ENCODE data around the gene ST6GALNAC6. TPM values are rescaled to one million over a fixed set of nuclear protein-coding genes. Genes with fewer than 3 reads are reported as not detected.
"Not testable (repeated sequence)": the region's sequence is repeated elsewhere in the genome, so short reads cannot be mapped to it uniquely, and the experiment has no call there.

Gene ST6GALNAC6
- polyA plus RNA-seq, 5 donors: 37.8 to 62.9 (median 47.2) TPM

DNA sequence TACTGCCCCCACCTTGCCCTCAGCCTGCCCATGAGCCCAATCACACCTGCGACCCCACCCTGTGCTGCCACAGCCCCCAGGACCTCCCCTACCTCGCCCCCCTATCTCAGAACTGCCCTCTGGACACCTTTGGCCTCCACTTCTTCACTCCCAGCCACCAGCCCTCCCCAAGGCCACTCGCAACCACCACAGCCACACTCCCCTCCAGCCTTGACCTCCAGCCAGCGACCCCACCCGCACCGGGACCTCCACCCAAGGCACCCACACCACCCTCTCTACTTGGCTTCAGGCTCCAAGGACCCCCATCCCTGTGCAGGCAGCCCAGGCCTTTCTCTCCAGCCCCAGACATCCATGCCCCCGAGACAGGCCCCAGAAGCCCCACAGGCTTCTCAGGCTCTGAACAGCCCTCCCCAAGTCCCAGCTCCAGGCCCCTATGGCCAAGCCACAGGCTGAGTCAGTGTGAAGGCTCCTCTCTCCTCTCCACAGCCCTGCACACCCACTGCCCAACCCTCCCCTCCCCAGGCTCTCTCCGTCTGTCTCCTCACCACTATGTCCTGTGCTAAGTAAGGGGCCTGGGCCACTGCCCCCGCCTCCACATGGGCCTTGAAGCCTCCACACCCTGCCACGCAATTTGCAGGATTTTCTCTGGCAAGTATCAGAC, 24.0 kb downstream of the ST6GALNAC6 start:
- DNase-seq: no peak

DNA sequence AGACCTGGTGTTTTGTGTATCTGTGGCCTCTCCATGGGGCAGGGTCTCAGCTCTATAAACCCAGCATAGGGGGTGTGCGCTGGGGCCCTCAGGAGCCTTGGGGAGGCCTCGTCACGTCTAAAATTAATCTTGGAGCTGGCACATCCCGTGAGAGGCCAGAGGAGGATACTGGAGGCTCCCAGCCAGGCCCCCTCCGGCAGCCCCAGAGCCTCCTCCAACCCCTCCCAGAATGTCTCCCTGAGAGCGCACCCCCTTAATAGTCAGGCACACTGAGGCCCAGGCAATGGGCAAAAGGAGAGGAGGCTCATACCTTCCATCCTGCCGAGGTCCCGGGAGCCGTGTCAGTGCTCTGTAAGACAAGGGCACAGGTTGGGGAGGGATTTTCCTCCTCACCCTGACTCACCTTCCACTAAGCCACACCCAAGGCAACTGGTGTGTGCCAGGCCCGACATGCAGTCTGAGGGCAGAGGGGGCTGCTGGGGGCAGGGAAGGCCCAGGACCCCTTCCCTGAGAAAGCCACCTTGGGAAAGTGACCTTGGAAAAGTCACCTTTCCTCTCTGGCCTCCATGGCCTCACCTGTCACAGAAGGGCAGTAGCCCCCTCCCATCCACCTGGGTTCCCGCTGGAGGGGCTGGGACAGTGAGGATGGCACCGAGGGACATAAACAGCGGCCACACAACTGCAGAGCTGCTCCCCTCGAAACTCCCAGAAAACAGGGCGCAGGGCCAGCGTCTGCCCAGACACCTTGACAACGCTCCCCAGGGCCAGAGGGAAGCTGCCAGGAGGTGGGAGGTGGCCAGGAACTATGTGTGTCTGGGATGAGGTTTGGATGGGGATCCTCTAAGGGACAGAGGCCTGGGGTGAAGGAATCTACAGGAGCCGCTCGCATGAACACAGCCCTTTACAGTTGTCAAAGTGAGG, 24.8 kb downstream of the ST6GALNAC6 start:
- no peak for DNase-seq

DNA sequence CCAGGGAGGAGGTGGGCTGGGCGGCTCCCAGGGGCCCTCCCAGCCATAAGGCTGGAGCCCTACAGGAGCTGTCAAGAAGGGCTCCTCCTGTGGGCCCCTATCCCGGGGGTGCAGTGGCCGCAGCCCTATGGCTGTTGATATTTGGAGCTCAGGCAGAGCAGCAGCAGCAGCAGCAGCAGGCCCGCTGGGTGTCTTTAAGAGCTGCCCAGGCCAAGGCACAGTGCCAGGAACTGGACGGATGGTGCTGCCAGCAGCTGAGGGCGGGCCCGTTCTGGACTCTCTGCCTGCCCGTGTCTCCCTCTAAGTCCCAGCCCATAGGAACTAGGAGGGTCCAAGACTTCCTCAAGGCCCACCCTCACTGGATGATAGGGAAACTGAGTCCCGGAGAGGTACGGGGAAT, 25.5 kb downstream of the ST6GALNAC6 start:
- no peak for DNase-seq

DNA sequence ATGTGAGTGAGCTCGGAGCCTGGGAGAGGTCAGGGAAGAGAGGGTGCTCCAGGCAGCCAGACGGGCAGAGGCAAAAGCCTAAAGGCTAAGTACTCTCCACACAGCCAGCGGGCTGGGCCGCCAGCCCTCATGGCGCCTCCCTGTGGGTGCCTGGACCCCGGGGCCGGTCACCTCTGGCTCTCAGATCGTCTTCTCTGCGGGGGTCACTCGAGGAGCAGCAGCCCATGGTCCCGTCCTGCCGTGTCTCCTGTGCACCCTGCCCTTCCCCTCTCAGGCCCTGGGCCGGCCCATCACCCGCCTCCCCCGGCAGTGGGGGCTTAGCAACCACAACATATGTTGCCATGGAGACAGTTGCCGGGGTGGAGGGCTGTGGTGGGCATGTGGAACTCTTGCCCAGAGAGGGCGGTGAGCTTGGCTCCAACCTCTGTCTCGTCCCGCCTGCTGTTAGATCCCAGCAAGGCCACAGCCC, 26.1 kb downstream of the ST6GALNAC6 start:
- DNase-seq: no peak

DNA sequence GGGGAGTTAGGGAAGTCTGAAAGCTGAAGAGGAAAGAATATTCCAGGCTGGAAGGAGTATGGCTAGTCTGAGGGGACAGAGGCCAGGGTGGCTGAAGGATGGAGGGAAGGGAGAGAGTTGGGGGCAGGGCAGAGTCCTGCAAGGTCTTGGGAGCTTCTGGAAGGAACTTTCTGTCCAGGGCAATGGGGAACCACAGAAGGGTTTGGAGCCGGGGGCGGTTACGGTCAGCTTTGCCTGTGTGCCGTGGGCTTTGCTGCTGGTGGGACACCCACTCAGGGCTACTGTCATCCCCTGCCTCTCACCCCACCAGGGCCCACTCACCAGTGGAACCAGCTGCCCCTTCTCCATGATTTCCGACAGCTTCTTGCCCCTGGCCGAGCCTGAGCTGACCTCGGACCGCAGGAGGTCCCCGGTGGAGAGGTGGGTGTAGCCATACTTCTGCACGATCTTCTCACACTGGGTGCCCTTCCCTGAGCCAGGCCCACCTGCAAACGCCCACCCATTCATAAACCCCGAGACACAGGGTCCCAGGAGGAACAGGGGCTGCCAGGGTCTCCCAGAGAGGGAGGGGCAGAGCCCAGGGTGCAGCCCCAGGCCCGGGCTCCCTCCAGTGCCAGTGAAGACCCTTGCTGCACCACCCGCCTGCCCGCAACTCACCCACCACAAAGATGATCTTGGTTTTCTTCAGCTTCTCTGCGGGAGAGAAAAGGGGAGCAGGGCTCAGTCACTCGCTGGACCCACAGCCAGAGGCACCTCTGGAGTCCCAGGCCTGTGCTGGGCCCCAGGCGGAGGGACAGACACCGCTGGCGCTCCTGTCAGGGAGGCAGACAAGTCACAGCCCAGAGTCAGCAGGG, 26.8 kb downstream of the ST6GALNAC6 start:
- DNase-seq: no peak

DNA sequence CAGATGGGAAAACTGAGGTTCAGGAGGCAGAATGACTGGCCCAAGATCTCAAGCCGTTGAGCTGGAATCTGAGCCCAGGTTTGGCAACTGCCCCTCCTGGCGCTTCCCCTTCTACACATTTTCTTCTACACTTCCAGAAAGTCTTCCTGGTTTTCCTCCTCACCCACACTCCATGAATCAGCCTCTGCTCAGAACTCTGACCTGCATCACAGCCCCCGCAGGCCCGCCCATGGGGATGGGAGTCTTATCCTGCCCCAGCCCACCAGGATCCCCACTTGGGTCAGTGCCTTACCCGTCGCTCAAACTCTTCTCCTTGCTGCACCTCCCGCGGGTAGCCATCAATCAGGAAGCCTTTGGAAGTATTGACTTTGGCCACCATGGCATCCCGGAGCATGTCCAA, 27.9 kb downstream of the ST6GALNAC6 start:
- DNase-seq: no peak

DNA sequence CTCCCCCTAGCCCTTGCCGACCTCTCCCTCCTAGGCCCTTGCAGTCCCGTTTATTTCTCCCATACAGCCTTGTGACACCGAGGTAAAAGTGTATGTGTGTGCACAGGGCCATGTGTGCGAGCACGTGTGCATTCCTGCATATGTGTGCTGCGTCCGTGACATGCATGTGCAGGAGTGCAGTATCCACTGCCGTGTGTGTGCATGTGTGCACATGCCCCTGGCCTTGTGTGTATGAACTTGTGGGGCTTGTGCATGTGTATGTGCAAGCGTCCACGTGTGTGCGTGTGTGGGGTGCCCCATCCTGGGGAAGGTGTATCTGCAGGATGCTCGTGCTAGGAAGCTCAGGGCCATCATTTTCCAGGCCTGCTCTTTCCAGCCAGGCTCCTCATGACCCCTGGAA, 28.5 kb downstream of the ST6GALNAC6 start:
- no peak for DNase-seq

DNA sequence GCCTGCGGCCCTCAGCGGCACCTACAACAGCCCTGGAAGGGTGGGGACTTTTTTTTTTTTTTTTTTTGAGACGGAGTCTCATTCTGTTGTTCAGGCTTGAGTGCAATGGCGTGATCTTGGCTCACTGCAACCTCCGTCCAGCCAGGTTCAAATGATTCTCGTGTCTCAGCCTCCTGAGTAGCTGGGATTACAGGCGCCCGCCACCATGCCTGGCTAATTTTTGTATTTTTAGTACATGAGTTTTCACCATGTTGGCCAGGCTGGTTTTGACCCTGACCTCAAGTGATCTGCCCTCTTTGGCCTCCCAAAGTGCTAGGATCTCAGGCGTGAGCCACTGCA, 29.3 kb downstream of the ST6GALNAC6 start:
- not testable (repeated sequence) for DNase-seq

DNA sequence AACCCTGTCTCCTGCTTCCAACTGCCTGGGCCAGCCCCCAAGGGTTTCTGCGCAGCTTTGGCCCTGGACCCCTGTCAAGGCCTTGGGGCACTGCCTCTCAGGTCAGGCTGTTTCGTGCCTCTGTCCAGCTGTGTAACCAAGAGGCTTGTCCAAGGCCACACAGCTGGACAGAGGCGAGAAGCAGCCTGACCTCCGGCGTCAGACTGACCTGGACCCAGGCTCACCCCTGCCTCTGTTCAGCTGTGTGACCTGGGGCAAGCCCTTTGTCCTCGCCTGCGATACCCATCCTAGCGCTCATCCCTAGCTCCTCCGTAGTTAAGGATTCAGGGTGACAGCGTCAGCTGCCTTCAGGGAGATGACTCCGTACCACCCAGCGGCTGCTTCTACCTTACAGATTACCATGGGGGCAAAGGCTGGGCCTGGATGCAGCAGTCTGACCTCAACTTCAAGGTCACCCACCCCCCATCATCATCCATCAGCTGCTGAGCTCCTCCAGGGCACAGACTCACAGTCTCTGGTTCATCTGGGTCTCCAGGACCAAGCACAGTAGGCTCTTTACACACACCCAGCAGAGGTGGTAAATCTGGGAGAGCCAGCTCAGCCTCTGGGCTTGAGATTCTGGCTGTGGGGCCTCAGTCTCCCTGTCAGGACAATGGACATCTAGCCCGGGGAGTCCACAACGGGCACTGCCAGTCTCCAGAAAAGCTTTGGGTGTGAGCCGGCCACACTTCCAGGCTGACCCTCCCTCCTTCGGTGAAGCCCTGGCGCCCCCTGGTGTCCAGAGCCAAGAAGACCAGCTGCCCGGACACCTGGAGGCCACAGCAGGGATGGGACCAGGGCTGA, 29.9 kb downstream of the ST6GALNAC6 start:
- DNase-seq: peak; percentile 67 to 74

DNA sequence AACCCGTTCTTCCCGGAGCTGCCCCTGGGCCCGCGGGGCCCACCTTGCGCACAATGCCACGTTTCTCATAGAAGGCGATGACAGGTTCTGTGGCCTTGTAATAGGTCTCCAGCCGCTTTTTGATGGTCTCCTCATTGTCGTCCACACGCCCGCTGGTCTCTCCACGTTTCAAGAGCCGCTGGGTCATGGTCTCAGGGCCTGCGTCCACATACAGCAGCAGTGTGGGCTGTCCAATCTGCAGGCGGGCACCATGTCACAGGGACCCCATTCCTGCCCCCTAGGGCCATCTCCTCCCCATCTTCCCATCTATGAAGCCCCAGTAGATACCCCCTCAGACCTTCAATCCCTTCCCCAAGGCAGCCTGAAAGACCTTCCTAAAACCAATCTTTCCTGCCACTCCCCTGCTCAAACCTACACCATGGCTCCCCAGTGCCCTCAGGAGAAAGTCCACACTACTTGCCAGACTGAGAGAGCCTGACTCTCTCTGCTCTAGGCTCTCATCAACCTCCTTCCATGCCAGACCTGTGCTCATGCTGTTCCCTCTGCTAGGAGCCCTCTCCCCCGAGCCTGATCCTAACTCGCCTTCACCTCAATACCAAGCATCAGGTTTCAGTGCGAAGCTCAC, 31.0 kb downstream of the ST6GALNAC6 start:
- no peak for DNase-seq

DNA sequence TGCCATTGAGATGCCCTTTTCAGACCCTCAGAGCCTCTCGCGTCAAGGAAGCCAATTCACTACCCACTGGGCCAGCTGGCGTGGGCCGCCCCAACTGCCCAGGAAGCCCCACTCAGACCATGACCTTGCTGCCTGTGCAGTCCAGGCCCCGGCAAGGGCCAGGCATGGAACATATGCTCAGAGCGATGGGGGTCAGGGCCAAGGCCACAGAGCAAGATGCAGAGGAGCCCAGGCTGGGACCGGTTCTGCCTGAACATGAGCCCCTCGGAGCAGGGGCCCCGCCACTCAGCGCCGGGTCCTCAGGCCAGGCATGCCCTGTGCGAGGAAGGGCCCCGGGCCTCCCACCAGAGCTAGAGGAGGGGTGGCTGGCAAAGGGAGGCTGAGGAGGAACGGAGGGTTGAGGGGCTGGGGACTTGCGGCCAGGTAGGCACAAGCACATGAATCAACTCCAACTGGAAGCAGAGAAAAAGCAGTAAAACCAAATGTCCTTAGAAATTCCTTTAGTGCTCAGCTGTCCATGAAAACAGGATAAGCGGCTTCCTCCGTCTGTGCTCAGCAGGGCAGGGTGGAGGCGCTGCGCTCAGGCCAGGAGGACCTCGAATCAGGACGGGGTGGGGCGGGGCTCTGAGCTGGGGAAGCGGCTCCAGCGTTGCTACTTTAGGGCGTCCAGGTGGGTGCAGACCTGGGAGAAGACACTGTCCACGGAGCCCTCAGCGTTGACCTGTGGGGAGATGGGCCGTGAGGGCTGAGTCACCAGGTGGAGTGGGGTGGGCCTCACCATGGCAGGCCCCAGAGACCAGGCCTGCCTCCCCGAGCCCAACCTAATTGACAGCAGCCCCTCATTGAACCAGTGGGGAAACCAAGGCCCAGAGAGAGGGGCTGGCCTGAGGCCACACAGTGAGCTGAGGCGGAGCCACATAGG, 31.8 kb downstream of the ST6GALNAC6 start:
- no peak for DNase-seq

DNA sequence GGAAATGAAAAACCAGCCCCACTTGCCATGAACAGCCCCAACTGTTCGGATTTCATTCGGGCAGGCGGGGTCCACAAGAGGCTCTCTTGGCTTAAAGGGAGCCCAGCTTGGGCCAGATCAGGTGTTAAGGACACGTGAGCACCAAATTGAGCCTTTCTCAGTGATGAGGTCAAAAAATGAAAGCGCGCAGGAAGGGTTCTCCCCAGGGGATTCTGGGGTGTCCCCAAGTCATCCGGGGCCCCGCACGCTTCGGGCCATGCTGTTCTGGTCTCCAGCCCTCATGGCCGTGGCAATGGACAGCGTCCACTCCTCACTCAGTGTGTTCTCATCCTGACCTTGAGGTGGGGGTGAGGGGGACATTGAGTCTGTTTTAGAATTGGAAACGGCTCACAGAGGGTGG, 32.9 kb downstream of the ST6GALNAC6 start:
- no peak for DNase-seq

DNA sequence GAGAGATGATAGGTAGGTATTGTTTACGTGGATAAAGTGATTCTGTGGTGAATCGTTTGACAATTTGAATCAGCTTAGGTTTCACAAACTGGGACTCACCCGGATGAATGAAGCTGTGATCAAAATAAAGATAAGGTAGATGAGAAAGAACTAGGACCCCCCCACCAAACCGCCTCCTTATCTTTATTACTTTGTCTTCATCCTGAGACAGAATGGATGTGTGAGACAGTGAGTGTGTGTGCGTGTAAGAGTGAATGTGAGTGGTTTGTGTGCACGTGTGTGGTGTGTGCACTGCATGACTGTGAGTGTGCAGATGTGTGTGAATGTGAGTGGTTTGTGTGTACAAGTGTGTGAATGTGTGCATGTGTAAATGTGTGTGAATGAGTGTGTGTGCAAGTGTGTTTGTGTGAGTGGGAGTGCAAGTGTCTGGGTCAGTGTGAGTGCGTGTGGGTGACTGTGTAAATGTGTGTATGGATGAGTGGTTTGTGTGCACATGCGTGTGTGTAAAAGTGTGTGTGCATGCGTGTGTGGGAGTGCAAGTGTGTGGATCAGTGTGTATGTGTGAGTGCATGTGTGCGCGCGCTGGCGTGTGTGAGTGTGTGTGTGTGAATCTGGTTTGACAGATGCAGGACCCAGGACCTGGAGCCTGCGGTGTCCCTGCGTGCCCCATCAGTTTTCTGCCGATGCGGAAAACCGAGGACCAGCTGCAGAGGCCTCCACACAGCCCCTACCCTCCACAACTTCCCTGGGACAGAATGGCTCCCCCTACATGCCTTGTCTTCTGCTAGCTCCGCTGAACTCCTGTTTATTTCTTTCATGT, 33.5 kb downstream of the ST6GALNAC6 start:
- DNase-seq: no peak

DNA sequence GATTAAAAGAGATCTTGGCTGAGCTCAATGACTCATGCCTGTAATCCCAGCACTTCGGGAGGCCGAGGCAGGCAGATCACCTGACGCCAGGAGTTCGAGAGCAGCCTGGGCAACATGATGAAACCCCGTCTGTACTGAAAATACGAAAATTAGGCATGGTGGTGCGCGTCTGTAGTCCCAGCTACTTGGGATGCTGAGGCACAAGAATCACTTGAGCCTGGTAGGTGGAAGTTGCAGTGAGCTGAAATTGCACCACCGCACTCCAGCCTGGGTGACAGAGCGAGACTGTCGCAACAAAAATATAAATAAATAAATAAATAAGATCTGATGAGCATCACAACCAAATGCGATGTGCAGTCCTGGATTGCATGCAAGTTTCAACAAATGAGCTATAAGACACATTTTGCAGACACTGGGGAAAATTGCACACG, 36.2 kb downstream of the ST6GALNAC6 start:
- DNase-seq: no peak

DNA sequence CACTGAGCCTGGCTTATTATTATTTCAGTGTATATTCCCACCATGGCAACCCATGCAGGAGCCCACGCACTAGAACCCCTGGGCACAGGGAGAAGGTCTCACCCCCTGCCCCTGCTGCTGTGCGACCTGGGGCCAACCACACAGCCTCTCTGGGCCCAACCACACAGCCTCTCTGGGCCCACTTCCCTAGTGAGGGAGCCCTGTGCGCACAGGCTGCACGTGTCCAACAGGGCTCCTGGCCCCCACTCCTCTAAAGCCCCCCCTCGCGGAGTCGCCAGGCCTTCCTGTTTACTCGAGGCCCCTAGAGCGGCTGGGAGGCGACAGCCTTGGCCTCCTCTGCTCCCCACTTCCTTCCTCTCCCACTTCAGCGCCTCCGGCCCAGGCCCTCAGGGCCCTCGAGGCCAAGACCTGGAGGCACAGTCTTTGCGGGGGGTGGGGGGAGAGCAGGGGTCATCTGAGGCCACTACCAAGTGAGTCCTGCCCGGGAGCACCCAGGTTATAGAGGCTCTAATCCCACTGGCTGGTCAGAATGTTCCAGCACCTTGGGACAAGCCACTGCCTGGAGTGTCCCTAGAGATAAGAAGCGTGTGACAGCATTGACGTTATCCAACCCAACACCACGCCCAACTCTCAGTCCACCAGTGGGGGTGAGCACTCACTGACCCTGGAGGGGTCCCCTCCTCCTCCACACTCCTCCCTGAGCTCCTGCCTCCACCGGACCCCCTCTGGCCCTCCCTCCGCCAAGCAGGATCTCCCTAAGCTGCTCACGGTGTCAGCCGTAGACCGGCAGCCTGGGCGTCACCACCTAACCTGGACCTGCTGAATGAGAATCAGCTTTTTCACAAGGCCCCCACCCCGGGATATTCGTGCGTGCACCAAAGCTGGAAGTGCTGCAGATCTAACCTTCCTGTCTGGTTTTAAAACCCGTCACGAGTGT, 37.1 kb downstream of the ST6GALNAC6 start:
- DNase-seq: peak in 1 of 2 donors; percentile 71

DNA sequence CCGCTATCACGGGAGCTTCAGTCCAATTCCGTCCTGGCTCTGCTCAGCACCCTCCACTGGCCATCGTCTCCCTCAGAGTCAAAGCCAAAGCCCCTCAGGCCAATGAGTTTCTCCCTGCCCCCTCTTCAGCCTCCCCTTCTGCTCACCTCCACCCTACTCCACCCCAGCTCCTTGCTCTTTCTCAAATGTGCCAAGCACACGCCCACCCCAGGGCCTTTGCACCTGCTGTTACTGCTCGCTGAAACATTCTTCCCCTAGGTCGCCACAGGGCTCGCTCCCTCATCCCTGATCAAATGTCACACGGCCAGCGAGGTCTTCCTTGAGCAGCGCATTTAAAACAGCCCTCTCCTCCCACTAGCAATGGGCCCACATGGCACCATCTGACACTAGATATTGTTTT, 38.6 kb downstream of the ST6GALNAC6 start:
- no peak for DNase-seq

DNA sequence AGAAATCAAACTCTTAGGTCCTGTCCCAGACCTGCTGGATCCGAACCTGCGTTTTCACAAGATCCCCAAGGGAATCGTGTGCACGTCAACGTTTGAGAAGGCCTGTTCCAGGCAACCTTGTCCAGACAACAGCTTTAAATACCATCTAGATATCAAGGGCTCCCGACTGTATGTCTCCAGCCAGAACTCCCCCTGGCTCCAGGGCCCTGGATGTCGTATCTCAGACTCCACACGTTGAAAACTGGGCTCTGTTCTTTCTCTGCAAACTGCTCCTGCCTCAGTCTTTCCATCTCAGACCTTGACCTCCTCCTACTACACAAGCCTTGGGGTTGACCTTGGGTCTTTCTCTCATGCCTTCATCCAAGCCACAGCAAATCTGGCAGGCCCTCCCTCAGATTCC, 39.1 kb downstream of the ST6GALNAC6 start:
- no peak for DNase-seq

All from right lung (tissue), 5 donors.